Vagina (tissue), 2 donors: ENCODE results near the gene ADCY7.

Source experiments
- POLR2A ChIP-seq, 2 donors: fragments of 450-650 bp; IDR thresholded peaks; one replicate each; pipeline ENCODE4 v1.6.1; 2017; ENCODE audit warnings: antibody characterized with exemption in 2 of 2, mild to moderate bottlenecking in 2 of 2, moderate library complexity in 2 of 2
- TF ChIP-seq, protein P1 (sequence below), 3 experiments: fragments of 450-650 bp in 2 of 3; fragments of 200-600 bp in 1 of 3; sonication (generic) in 1 of 3; IDR thresholded peaks; one replicate each; pipeline ENCODE4 v1.5.1; 2017 to 2019; ENCODE audit warnings: antibody characterized with exemption in 3 of 3, mild to moderate bottlenecking in 2 of 3, moderate library complexity in 2 of 3

GRCh38 chr16:50269061-50269705 is 2.8 kb downstream of the ADCY7 start:
- TF ChIP-seq POLR2A (IDR thresholded peaks at IDR 0.05): no peak
- TF ChIP-seq, protein P1, sequence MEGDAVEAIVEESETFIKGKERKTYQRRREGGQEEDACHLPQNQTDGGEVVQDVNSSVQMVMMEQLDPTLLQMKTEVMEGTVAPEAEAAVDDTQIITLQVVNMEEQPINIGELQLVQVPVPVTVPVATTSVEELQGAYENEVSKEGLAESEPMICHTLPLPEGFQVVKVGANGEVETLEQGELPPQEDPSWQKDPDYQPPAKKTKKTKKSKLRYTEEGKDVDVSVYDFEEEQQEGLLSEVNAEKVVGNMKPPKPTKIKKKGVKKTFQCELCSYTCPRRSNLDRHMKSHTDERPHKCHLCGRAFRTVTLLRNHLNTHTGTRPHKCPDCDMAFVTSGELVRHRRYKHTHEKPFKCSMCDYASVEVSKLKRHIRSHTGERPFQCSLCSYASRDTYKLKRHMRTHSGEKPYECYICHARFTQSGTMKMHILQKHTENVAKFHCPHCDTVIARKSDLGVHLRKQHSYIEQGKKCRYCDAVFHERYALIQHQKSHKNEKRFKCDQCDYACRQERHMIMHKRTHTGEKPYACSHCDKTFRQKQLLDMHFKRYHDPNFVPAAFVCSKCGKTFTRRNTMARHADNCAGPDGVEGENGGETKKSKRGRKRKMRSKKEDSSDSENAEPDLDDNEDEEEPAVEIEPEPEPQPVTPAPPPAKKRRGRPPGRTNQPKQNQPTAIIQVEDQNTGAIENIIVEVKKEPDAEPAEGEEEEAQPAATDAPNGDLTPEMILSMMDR (IDR thresholded peaks at IDR 0.05): no peak
